Measurements from ENCODE around the gene APOL4.
"Not testable (repeated sequence)": the region's sequence is repeated elsewhere in the genome, so short reads cannot be mapped to it uniquely, and the experiment has no call there.

The APOL4 gene, protein sequence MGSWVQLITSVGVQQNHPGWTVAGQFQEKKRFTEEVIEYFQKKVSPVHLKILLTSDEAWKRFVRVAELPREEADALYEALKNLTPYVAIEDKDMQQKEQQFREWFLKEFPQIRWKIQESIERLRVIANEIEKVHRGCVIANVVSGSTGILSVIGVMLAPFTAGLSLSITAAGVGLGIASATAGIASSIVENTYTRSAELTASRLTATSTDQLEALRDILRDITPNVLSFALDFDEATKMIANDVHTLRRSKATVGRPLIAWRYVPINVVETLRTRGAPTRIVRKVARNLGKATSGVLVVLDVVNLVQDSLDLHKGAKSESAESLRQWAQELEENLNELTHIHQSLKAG

DNA sequence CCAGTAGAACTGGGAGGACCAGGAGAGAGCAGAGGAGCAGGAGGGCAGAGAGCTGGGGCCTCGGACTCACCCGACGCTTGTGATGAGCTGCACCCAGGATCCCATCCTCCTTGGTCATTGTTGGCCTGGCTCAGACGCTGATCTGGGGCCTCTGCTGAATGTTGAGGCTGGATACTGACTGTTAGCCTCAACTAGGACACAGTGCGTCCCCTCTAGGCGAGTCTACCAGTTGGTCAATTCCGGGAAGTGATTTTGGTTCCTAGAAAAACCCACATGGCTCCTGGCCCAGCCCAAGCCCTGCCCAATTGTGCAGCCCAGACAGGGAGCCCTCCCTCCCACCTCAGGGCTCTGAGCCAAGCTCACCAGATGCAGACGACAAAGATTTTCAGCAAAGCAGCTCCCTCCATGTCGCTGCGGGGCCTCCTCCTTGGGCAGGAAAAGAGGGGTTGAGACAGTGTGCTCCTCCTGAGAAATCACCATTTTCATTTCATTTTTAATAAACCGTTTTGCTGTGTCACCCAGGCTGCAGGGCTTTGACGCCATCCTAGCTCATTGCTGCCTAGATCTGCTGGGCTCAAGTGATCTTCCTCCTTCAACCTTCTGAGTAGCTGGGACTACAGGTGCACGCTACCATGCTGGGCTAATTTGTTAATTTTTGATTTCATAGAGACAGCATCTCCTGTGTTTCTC lies at the start of gene APOL4:
Gene APOL4, minus strand, starts transcription at position 180 of the 690 bp plus-strand sequence. Its CDS starts 75 bp downstream, at position 105.
- DNase-seq (ENCODE audit: low spot score): peak; percentile 66

DNA sequence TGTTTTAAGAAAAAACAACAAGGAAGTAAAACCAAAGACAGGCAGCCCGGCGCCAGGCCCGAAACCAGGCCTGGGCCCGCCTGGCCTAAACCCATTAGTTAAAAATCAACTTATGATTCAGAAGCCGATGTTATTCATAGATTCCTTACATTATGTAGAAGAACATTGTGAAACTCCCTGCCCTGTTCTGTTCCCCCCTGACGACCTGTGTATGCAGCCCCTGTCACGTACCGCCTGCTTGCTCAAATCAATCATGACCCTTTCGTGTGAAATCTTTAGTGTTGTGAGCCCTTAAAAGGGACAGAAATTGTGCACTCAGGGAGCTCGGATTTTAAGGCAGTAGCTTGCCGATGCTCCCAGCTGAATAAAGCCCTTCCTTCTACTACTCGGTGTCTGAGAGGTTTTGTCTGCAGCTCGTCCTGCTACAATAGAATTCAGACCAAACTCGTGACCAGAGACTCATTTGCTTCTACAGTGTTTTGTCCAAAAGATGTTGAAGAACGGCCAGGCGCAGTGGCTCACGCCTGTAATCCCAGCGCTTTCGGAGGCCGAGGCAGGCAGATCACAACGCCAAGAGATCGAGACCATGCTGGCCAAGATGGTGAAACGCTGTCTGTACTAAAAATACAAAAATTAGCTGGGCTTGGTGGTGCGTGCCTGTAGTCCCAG lies 48.8 kb upstream of the APOL4 start:
- DNase-seq (ENCODE audit: low spot score): not testable (repeated sequence)

DNA sequence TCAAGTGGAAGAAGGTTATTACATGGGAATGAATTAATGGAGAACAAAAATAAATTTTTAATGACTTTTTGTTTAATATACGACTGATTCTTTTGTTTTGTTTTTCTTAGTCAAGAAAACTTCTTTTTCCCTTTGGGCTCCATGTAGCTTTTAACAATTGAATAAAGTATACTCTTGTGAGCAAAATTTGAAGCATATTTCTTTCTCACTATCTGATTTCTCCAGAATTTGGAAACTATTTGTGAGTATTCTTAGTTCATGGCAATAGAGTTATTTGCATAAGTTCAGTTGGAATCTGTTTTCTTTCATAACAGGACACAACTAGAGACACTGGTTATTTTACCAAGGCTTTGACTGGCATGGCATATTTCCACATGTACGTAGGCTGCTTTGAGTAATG lies 47.6 kb upstream of the APOL4 start:
- no peak for DNase-seq (ENCODE audit: low spot score)

DNA sequence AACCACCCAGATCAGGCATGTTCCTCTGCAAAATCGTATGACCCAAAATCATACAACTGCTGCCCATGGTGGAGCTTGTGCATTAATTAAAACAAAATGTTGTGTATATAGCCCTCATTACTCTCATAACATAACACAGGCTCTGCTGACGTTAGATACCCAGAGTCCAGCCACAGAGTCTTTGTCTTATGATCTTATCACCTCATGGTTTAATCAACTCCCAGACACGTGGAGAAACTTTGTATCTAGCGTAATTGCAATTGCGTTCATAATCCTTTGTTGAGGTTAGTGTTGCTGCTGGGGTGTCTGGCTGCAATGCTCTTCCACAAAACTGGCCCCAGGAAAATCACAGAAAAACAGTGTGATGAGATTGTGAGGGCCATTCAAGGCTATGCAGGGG lies 46.3 kb upstream of the APOL4 start:
- no peak for DNase-seq (ENCODE audit: low spot score)

DNA sequence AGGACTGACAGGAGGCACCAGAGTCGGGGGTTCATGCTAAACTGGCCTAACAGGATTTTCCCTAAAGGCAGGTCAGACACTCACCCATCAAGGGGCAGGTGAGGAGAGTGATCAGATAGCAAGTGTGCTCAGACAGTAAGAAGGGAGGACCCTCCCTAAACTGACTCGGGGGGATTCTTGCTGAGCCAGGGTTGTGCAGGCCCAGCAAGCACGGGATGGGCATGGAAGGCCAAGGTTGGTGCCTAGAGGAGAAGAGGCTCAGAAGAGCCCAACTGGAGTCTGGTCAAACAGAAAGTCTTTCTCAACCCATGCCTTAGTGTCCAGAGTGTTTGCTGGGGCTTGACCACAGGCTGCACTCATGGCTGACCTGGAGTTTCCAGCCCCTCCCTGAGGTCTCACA lies 45.1 kb upstream of the APOL4 start:
- no peak for DNase-seq (ENCODE audit: low spot score)

DNA sequence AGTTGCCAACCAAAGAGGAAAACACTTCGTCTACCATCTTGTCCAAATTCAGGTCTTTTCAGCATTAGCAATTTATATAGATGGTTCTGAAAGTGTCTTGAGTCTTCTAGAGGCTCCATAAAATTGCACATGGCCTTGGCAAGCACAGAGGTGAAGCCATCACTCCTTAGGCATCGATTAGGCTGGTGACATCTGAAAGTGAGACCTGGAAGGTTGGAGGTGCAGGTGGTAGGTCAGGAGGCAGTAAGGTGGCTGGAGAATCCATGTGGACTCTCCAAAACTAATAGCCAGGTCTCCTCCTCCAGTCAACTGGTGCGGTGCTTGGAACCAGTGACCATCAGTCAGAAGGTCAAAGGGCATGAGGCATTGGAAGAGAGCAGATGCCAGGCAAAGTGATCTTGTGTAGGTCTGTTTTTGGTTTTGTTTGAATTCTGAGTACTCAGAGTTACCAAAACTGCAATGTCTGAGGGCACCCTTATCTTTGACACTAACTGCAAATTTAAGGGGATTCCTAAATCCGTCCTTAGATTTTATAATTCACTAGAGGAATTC lies 44.3 kb upstream of the APOL4 start:
- DNase-seq (ENCODE audit: low spot score): no peak

DNA sequence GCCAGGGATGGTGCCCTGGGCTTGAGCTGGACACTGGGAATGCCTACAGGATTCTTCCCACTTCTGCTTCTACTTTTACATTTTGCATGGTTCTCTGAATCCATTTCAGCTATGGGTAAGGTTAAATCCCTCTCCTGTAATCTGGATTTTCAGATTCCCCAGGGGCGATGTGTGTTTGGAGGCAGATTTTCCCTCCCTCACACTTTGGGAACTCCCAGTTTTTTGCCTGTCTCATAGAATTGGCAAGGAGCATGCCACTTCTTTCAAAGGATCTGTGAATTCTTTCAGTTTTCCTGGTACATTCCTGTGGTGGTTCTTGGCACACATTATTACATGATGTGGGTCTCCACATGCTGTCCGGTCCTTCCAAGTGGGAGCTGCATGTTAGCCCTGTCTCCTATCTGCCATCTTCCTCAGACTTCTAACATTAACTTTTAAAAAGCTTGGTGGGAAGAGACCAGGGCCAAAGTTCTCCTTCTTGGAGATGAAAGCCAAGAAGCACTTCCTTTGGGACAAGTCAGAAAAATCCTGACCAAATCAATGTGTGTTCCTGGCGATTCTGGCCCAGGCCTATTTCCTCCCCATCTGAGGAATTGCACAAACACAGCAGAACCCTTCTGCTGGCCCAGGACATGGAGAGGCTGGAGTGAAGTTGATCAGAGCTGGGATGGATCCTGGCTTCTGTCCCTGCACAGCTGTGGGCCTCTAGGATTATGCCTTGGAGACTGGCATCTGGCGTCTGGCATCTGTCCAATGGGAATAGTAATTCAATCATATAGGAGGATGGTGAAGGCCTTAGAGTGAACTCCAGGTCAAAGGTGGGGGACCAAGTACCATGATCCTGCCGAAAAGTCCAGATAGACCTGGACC lies 43.1 kb upstream of the APOL4 start:
- DNase-seq (ENCODE audit: low spot score): peak; percentile 66

DNA sequence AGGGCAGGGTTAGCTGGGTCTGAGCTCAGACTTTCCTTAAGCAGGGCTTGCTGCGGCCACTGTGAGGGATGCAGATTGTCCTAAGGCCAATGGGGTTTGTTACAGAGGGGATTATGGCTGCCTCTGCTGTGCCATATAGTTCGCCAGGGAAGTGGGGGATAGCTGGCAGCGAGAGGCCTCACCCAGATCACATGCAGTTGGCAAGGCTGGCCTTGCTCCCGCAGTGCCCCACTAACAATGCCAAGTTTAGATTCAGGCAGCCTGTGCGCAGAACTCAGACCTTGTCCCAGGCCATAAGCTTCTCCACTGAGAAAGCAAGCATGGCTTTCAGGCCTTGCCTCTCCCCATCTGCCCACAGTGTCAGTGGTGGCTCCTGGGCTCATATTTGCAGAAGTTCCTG lies 42.4 kb upstream of the APOL4 start:
- DNase-seq (ENCODE audit: low spot score): no peak

DNA sequence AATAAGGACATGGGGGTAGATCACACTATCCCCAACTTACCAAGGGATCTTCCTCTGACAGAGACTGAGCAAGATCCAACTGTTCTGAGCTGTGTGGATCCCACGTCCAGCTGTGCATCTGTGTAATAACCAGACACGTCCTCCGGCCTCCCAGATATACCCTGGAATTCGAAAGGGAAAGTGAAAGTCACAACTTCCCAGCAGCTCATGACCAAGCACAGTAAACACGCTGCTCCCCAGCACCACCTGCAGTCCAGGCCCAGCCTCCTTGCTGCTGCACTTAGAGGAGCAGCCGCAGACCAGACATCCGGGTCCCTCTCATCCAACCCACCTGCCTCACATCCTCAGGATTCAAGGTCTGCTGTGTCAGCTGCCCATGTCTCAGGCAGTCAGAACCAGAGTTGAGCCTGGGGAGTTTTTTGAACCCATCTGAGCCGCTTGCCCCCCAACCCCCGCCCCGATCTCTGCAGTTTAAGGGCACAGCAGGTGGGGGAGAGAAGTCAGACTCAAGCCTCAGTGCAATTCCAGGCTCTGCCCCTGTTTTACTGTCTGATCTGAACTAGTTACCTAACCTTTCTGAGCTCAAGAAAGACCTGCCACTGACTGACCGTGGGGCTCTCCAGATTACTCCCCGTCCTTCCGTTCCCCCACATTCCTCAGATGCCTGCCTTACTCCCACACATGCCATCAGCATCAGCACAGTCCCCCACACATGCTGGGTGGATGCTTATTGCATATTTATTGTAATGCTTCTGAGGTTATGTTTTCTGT lies 38.0 kb upstream of the APOL4 start, which contains the start of gene APOL2:
Gene APOL2, minus strand, starts transcription at position 127 of the 771 bp plus-strand sequence. CDS start 6,365 bp downstream, outside the sequence.
- peak; percentile 92 for DNase-seq (ENCODE audit: low spot score)

DNA sequence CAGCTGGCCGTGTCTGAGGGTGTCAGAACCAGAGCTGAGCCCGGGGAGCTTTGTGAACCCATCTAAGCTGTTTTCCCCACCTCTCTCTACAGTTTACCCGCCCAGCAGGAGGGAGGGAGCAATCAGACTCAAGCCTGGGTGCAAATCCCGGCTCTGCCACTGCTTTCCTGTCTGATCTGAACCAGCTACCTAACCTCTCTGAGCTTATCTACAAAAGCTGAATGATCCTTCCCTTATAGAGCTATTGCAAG lies 37.5 kb upstream of the APOL4 start:
- peak; percentile 39 for DNase-seq (ENCODE audit: low spot score)

DNA sequence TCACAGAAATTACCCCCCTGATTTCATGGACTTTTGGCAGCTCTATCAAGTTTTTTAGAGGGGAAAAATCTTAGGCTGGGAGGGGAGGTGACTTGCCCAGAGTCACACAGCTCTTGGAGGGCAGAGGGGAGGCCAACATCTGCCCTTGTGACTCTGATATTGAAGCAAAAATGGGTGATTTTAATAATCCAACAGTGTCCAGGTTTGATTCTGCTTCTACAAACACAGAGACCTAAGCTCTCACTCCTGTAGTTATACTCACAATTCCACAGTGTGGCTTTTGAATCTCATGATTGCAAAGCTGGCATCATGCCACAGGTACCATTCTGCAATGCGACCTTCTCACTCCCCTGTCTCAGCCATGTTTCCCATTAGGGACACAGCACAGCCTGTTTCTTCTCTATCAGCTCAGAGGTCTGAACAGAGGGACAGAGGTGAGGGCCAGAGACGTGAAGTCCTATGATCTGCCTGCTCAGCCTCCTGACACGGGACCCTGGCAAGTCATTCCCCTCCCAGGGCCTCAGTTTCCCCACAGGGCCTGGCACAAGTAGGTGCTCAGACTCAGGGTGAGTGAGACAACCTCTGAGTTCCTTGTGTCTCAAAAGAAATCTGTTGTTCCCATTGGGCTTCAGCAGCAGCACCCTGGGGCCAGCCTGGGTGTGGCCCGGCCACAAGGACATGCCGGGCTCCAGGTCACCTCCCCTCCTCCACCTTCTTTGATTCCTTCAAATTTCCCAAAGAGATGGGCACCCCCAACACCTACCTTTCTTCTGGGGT lies 37.0 kb upstream of the APOL4 start:
- no peak for DNase-seq (ENCODE audit: low spot score)

DNA sequence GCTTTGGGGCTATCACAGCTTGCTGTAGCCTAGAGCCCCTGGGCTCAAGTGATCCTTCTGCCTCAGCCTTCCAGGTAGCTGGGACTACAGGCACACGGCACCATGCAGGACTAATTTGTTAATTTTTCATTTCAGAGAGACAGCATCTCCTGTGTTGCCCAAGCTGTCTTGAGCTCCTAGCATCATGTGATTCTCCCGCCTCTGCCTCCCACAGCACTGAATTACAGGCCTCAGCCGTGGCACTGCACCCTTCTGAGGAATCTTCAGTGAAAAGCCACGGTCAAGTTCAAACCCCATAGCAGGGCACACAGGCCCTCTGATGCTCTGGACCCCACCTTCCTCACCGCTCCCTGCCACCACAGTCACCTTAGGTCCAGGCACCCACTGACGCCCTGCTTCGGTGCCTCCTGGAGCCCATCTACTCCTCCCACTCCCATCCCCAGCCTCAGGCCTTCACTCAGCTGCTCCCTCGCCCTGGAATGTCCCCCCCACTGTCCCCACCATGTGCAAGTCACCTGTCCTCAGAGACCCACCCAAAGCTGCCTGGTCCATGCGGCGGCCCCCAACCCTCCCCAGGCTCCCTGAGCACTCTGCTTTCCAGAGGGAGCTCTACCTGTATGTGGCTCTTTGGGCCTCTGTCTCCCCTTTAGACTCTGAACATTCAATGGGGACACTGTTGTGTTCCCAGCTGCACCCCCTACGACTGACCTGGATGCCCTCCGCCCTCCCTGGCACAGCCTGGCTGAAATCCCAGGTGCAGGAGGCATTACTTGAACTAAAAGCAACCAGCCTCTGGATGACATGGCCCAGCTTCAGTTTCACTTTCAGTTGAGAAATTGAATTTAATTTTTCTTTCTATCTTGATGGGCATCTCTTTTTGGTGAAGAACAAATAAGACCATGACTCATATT lies 36.1 kb upstream of the APOL4 start:
- peak; percentile 50 for DNase-seq (ENCODE audit: low spot score)

DNA sequence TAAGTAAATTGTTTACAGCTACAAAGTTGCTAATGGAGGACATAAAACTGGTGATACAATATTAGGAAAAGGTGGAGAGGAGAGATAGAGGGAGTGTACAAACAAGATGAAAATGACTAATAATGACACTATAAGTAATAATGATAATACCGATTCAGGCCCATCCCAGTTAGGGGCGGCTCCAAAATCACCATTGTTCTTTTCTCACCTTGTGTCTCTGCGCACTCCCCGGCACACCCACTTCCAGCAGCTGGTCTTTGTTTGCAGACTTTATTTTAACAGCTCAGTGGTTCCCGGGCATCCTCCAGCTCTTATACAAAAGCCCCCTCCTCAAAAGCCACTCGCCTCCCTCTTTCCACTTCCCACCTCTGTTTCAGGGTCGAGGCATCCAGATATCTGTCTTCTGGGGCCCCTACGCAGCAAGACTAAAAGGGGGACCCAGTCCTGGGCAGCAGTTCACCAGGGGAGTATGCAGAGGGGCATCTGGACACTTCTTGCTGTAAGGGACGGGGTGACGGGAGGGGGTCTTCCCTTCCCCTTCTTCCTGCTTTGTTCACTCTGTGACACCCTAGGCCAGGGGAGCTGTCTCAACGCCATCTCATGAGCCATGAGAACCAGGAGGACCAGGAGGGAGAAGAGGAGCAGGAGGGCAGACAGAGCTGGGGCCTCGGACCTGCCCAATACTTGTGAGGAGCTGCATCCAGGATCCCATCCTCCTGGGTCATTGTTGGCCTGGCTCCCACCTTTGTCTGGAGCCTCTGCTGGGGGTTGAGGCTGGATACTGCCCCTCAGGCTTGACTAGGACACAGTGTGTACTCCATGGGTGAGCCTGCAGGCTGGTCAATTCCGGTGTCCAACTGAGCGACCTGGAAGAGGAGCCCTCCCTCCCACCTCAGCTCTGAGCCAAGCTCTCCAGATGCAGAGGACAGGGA lies 35.0 kb upstream of the APOL4 start:
- DNase-seq (ENCODE audit: low spot score): no peak

DNA sequence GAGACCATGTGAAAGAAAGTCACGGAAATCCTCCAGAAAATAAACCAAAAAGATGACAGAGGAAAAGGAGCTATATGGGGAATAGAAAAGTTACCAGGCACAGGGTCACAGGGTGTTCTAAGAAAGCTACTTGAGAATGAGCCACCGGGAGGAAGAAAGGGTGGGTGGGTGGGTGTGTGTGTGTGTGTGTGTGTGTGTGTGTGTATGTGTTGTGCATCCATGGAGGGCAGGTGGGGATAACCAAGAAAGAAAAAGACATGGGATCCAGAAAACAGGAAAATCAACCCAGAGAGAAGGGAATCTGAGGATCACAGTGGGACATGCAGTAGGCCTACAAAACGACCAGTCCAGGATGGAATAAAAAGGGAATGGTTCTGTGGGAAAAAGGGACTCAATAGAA lies 34.0 kb upstream of the APOL4 start:
- DNase-seq (ENCODE audit: low spot score): no peak

DNA sequence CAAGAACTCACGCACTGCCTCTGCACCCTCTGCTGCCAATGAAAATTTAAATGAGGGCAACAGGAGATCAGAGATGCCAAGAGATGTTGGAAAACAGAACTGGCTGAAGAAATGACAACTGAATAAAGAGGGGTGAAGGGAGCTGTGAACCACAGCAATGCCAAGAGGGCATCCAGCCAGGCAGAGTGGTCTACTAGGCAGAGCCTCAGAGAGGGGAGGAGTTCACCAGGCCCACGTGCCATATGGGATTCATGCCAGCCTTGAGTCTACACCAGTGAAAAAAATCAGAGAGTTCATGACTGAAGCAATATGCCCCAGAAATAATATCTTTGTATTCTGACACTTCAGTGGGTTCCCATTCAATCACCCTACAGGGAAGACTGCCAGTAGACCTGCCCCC lies 33.3 kb upstream of the APOL4 start:
- no peak for DNase-seq (ENCODE audit: low spot score)

DNA sequence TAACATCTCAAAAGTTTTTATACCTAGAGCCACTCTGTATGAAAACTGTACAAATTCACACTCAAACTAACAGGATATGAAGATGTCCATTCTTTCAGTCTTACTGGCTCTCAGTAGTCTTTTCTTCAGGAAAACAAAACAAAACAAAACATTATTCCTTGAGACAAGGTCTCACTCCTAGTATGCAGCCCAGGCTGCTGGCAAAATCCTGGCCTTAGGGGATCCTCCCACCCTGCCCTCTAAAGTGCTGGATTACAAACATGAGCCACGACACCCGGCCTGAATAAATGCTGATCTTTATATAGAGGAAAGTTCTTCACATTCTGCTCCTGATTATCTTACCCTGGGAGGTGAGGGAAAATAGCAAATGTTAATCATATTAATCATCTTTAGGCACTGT lies 32.6 kb upstream of the APOL4 start:
- no peak for DNase-seq (ENCODE audit: low spot score)

DNA sequence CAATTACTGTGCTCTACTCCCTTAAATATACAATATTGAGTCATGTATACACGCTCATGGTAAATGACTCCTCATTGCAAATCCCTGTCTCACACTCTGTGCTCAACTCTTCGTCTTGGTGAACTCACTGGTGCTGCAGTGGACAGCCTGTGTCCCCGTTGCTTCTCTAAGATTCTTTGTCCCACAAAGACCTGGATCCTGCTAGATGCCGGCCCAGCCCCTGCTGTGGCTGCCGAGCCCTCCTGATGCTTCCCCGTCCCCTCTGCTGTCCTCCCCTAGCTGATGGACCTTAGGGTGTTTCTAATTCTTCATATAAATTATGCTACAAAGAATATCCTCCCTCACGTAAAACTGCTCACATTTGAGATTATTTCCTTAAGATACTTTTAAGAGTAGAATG lies 32.2 kb upstream of the APOL4 start:
- DNase-seq (ENCODE audit: low spot score): no peak

DNA sequence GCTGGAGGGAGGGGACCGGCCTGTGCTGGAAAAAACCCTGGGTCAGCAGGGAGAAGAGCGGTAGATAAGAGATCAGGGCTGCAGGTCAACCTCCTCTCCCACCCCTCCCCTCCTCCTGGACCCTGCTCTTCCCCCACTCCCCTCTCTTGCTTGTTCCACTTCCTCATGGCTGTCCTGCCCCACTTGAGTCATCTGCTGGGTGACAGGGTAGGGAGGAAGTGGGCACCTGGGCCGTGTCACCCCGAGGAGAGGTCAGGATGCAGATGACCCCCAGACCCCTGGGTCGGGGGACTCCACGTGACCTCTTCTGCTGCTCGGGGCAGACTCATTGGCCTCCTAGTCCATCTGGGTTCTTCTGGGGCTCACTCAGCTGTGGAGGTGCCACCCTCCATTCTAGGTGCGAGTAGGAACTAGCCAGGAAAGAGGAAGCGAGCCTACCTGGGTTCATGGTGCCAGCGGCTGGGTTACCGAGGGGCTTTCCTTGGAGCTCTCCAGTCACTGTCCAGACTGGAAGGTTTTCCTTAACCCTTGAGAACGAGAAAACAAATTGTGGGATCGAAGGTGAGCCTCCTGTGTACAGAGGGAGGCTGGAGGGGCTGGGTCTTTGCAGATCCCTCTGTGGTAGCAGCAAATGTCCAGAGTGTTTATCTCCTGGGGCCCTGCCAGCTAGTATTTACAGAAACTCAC lies 31.2 kb upstream of the APOL4 start:
- DNase-seq (ENCODE audit: low spot score): no peak

All from GM03348 (cell line).